Sciatic nerve (tissue), 2 donors: Measurements from ENCODE around the gene COMT. TPM values are rescaled to one million over a fixed set of nuclear protein-coding genes. Genes with fewer than 3 reads are reported as not detected.
"Not testable (repeated sequence)": the region's sequence is repeated elsewhere in the genome, so short reads cannot be mapped to it uniquely, and the experiment has no call there.

Source experiments
- ATAC-seq: fragments of 200-7000 bp; cut with Tn5 transposase; one replicate; pipeline ENCODE4 v1.9.1; 2020; ENCODE audit warnings: mild to moderate bottlenecking, moderate library complexity
- DNase-seq: peaks from one replicate; pipeline ENCODE4 v3.0.0-alpha.2; 2020; ENCODE audit warnings: low spot score
- intact Hi-C: fragments of 100-400 bp; cut with DNase I; formaldehyde crosslinking; loops from one replicate; pipeline ENCODE4 v1.14.2; 2022
- total RNA-seq: library from RNA; stranded (reverse); fragmentation: NEBNext Ultra II Directional; extraction: Animal tissue kit (Norgen Biotek cat#: 25700); gene quantifications from one replicate; pipeline ENCODE4 v1.2.1, GENCODE V29; 2021
- donor health status: DM: no; HTN: no; CAD: no.
- donor health status: DM: no; HTN: no; CAD: no.

Gene COMT
- total RNA-seq, 1 donor from 2014 or later, result 155 TPM

DNA sequence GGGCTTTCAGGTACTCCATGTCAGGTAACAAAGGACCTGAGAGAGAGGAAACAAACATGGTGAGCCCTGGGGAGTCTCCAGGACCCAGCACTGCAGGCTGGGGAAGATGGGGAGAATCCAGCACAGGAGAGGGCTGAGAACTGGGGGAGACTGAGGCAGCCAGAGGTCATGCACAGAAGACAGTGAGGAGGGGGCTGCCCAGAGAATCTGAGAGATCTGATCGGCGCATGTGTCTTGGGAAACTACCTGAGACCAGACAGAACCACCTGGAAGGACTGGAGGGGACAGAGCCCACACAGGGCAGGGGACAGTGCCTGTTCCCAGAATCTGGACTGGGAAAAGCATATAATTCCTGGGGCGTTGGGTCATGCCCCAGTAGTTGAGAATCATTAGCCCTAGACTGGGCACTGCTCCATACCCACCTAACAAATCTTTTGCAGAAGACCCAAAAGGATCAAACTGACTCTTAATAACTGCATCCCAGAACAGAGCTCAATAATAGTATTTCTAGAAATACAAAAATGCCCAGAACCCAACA, 20.0 kb upstream of the COMT start:
- no peak for ATAC-seq
- intact Hi-C loops, result no loop called here
- DNase-seq, result no peak

DNA sequence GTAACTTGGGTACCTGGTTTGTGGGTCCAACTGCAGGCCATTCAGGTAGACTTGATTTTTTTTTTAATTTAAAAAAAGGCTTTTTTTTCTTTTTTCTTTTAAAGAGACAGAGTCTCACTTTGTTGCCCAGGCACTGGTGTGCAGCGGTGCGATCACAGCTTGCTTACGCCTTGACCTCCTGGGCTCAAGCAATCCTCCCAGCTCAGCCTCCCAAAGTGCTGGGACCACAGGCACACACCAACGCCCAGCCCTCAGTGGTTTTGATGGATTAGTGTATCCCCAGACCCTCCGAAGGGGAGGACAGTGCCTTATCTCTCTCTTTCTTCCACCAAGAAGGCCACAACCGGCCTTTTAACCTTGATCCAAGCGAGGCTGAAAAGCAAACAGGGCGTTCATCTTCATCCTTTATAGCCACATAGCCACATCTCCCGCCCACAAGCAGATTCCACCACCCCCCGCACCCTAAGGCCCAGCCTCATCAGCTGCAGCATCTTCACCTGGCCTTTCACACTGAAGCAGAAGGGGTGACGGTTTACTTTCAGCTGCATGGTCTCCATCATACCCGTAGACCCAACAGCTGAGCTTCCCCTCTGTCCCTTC, 17.6 kb upstream of the COMT start:
- intact Hi-C loops, result no loop called here
- DNase-seq (no peak), ATAC-seq (no peak)

- intact Hi-C loops, DNase-seq: not testable (repeated sequence)
Measured at GRCh38 chr22:19926028-19926427, 15.5 kb upstream of the COMT start.

GRCh38 chr22:19927696-19928095, 13.9 kb upstream of the COMT start:
- ATAC-seq (no peak), DNase-seq (no peak)
- intact Hi-C loops, result no loop called here

More at GRCh38 chr22:19926028-19926427, 15.5 kb upstream of the COMT start:
- ATAC-seq, result not testable (repeated sequence)

- ATAC-seq (no peak), DNase-seq (no peak)
- intact Hi-C loops, result no loop called here
Measured at GRCh38 chr22:19928207-19928606, 13.4 kb upstream of the COMT start.

DNA sequence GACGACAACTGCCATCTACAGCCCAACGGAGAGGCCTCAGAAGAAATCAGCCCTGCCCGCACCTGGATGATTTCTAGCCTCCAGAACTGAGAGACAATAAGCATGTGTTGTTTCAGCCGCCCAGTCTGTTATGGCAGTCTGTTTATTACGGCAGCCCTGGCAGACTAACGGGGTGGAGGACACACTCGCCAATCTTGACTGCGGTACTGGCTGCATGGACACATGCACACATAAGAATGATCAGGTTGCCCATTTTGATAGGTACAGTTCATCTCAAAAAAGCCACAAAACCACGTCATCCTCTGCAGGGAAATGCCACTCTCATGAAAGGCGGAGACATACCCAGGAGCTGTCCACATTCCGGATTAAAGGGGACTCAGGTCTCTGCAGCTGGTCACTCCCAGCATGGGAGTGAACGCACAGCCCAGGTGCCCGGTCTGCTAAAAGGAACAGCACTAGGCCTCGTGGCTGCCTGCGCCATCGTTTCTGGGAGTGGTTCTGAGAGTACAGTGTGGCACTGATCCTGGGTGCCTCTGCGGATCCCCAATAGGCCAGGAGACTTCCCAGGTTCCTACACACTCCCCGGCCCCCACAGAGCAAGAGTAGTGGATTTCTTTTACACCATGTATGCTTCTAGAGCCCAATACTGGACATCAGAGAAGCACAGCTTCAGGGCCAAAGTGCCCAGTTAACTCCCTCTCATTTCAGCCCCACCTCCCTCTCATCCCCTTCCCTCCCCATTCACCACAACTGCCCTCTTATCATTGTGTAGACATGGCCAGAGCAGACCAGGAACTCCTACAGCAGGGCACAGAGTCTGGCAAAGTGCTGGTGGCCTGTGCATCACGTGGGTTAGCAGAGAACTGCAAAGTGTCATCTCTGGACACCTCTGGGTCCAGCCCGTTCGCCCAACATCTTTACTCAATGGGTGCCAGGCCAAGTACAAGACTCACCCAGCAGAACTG, 11.7 kb upstream of the COMT start:
- DNase-seq (no peak), ATAC-seq (no peak)
- intact Hi-C loops, result no loop called here

GRCh38 chr22:19930551-19931486, 10.8 kb upstream of the COMT start:
- intact Hi-C loops, result no loop called here
- ATAC-seq, result no peak
- DNase-seq, result no peak

DNA sequence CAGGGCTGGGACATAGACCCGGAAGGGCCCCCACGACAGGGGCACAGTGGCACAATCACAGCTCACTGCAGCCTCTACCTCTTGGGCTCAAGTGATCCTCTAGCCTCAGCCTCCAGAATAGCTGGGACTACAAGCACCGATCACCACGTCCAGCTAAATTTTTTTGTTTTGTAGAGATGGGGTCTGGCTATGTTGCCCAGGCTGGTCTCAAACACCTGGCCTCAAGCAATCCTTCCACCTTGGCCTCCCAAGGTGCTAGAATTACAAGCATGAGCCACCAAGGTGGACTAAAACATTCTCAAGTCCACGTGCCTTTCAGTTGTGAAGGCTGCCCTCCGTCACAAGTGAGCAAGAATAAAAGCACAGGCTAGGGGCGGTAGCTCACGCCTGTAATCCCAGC, 10.1 kb upstream of the COMT start:
- DNase-seq (no peak), ATAC-seq (no peak)
- intact Hi-C loops, result no loop called here

DNA sequence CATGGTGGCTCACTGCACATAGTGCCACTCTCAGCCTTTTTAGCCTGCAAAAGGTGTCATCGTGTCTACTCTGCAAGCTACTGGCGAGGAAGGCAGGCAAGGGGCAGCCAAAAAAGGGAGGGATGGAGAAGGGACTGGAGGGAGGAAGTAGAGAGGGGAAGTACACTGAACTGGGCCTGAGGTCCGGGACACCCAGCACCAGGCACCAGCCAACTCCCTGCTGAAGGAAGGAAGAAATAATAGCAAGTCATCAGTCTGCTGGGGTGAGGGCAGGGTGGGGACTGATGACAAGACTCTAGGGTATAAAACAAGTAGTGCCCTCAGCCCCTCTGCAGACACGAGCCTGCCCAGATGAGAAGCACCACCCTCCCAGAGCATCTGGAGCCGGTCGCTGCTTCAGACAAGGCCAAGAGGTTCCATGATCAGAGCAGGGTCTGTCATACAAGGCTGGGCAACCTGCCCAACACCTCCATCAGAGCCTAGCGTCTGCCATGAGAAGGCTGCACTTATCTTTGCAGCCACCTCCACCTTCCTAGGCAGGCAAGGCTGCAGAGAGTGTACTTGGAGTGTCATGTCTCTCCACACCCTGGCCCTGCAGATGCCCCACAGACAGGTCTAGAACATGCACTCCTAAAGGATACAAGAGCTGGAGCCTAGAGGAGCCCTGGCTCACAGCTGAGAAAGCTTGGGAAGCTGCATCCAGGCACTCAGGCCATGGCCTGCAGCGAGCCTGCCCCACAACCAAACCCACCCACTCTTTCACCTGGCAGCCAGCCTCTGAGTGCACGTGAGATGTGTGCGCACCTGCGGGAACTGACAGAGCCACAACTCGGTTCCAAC, 9.0 kb upstream of the COMT start:
- DNase-seq (no peak), ATAC-seq (peak; percentile 60)
- intact Hi-C loops, result no loop called here

DNA sequence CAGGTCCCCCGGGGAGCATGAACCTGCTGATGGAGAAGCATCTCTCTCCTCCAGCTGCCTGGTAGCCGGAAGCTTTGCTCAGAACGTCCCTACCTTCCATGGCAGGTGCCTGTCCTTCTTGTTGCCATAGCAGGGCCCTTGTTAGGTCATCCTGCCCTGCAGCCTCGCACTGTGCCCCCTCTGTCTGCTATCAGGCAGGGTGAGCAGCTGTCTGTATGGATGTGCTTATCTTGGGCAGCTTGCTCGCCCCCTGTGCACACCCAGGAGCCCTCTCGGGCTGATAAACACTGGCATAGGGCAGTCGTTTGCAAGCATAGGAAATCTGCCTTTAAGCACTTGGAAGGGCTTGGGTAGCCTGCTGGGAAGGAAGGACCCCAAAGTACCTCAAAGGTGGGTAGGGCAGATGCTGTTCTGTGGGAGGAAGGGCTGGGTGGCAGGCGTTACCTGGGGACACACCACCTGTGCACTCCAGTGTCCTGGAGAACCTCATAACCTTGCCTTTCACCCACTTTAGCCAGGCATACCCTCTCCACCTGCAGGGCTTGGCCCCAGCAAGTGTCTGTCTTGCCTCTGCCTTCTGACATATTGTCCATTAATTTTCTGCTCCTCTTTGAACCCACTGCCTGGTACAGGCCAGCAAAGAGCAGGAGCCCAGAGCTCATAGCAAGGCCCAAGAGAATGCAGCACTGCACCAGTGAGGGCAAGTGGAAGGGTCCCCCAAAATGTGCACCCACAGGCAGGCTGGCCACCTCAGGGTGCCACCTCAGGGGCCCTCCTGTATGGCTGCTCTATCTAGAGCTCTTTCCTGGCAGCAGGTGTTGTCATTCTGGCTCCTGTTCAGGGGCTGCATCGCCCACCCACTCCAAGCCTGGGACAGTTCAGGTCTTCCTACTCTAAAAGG, 8.0 kb upstream of the COMT start:
- no peak for DNase-seq
- ATAC-seq, result no peak
- intact Hi-C loops, result no loop called here

DNA sequence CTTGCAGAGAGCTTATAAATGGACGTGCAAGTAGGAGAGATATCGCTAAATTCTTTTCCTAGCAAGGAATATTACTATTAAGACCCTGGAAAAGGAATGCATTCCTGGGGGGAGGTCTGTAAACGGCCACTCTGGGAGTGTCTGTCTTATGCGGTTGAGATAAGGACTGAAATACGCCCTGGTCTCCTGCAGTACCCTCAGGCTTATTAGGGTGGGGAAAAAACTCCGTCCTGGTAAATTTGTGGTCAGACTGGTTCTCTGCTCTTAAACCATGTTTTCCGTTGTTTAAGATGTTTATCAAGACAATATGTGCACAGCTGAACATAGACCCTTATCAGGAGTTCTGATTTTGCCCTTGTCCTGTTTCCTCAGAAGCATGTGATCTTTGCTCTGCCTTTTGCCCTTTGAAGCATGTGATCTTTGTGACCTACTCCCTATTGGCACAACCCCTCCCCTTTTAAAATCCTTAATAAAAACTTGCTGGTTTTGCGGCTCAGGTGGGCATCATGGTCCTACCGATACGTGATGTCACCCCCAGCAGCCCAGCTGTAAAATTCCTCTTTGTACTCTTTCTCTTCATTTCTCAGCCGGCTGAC, 6.4 kb upstream of the COMT start:
- ATAC-seq, intact Hi-C loops, DNase-seq: not testable (repeated sequence)

- intact Hi-C loops, result no loop called here
- DNase-seq, result no peak
- ATAC-seq, result no peak
Measured at GRCh38 chr22:19936513-19936912, 5.1 kb upstream of the COMT start.

GRCh38 chr22:19937616-19938473, 3.7 kb upstream of the COMT start:
- DNase-seq (no peak), ATAC-seq (no peak)
- intact Hi-C loops, result no loop called here

DNA sequence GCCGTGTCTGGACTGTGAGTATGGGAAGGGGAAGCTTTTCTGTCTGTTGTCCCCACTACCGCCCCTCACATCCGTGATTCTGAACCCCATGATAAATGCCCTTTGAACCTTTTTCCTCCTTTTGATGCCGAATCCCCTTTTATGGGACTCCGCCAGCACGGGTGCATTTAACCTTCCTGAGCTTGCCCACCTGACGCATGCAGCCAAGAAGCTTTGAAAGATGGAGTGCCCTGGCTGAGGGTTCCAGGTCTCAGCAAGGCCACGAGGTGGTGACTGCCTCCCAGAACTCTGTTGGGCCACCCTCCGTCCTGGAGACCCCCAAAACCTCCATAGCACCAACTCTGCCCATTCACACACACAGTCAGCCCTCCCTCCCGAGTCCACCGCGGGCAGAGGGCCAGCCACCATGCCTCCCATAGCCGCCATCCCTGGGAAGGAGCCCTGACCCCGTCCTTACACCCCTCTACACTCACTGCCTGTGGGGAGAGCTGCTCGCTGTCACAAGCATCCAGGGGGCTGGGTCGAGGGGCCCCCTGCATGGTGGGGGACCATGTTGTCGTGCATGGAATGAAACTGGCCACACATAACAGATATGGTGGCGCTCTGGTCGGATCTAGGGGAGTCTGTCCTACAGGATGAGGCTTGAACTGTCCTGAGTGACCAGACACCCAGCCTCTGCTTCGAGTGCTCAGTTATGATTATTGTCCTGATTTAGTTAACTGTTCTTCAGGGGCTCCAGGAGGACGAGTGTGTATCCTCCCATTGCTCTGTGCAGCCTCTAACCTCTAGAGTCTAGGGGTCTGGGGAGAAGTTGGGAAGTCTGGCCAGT, 822 bp upstream of the COMT start:
- no peak for ATAC-seq
- intact Hi-C loops, result no loop called here
- no peak for DNase-seq
